H1 (cell line): ENCODE measurements around the gene TXN2. TPM values are rescaled to one million over a fixed set of nuclear protein-coding genes. Genes with fewer than 3 reads are reported as not detected.

ENCODE experiments used
- CTCF ChIA-PET: fragments of 300-600 bp; sonication (Branson Sonifier 250); formaldehyde crosslinking; loops from one replicate; lab custom pipeline; 2021; ENCODE audit not compliant: partially characterized antibody; lab: Charles Lee
- POLR2A ChIA-PET: fragments of 300-600 bp; sonication (Branson Sonifier 250); formaldehyde crosslinking; loops from one replicate; lab custom pipeline; 2021; ENCODE audit warnings: inconsistent platforms; ENCODE audit not compliant: partially characterized antibody; lab: Charles Lee
- DNase-seq, 2 experiments: peaks; one replicate each; pipeline versions ENCODE4 v3.0.0 to v3.0.0-alpha.2; 2010 to 2022; ENCODE audit warnings: low spot score in 2 of 2, low read depth in 1 of 2, mixed read lengths in 1 of 2
- FAIRE-seq: peaks from 2 replicates; lab custom pipeline; 2011; peaks lifted over from hg19 to GRCh38; lab: Jason Lieb, UNC
- H2AFZ ChIP-seq: 2 replicates; pipeline ENCODE4 v1.8.1; 2012; ENCODE audit warnings: low read length, inconsistent platforms
- H2AK5ac ChIP-seq: 2 replicates; pipeline ENCODE4 v1.6.1; 2013; ENCODE audit warnings: low read depth, low read length
- H2BK120ac ChIP-seq: replicated peaks from 2 replicates; pipeline ENCODE3; 2013; ENCODE audit warnings: low read depth, low read length, inconsistent platforms
- H2BK12ac ChIP-seq: 2 replicates; pipeline ENCODE4 v1.6.1; 2013; ENCODE audit warnings: low read depth, low read length
- H2BK15ac ChIP-seq: 2 replicates; pipeline ENCODE4 v1.6.1; 2013; ENCODE audit warnings: low read length
- H2BK20ac ChIP-seq: 2 replicates; pipeline ENCODE4 v1.6.1; 2013; ENCODE audit warnings: low read length
- H2BK5ac ChIP-seq: 2 replicates; pipeline ENCODE4 v1.6.1; 2013; ENCODE audit warnings: low read depth, low read length
- H3K14ac ChIP-seq: 2 replicates; pipeline ENCODE4 v1.6.1; 2013; ENCODE audit warnings: inconsistent platforms; ENCODE audit not compliant: insufficient read length
- H3K18ac ChIP-seq: 2 replicates; pipeline ENCODE4 v1.6.1; 2013; ENCODE audit warnings: low read length; ENCODE audit errors: extremely low read depth
- H3K23ac ChIP-seq: 2 replicates; pipeline ENCODE4 v1.6.1; 2013; ENCODE audit warnings: inconsistent platforms; ENCODE audit not compliant: insufficient read length
- H3K23me2 ChIP-seq: 2 replicates; pipeline ENCODE4 v1.6.1; 2013; ENCODE audit warnings: low read depth, low read length
- H3K27ac ChIP-seq: 2 replicates; pipeline ENCODE4 v1.6.1; 2011; ENCODE audit warnings: low read depth, low read length, inconsistent platforms
- H3K27me3 ChIP-seq, 4 experiments: replicated peaks in 1 of 4; 1 replicate in 1 of 4; 2 replicates in 3 of 4; pipeline versions ENCODE4 v1.6.1 to v1.8.1; 2011 to 2013; ENCODE audit warnings: low read length in 3 of 4, mild to moderate bottlenecking in 3 of 4, inconsistent platforms in 2 of 4, mixed read lengths in 2 of 4, moderate library complexity in 1 of 4; ENCODE audit not compliant: control insufficient read depth in 3 of 4, insufficient read depth in 3 of 4; ENCODE audit errors: extremely low read depth in 1 of 4
- H3K36me3 ChIP-seq, 4 experiments: 2 replicates each; pipeline versions ENCODE4 v1.6.1 to v1.8.1; 2011 to 2013; ENCODE audit warnings: mild to moderate bottlenecking in 4 of 4, low read length in 3 of 4, moderate library complexity in 2 of 4, control low read depth in 1 of 4, inconsistent platforms in 1 of 4; ENCODE audit not compliant: insufficient read depth in 4 of 4, control insufficient read depth in 2 of 4
- H3K4ac ChIP-seq: replicated peaks from 2 replicates; pipeline ENCODE3; 2013; ENCODE audit warnings: low read length, low read depth, mixed read lengths, inconsistent platforms; ENCODE audit not compliant: insufficient read length
- H3K4me1 ChIP-seq, 4 experiments: replicated peaks in 1 of 4; 1 replicate in 1 of 4; 2 replicates in 3 of 4; pipeline versions ENCODE4 v1.6.1 to v1.8.1; 2011 to 2013; ENCODE audit warnings: low read length in 3 of 4, inconsistent platforms in 2 of 4, mixed read lengths in 1 of 4; ENCODE audit not compliant: insufficient read depth in 4 of 4, control insufficient read depth in 3 of 4
- H3K4me2 ChIP-seq, 2 experiments: 2 replicates each; pipeline versions ENCODE4 v1.6.1 to v1.8.1; 2011 to 2013; ENCODE audit warnings: low read depth in 2 of 2, low read length in 2 of 2, control low read depth in 1 of 2, inconsistent platforms in 1 of 2, mild to moderate bottlenecking in 1 of 2; ENCODE audit not compliant: insufficient read depth in 1 of 2
- H3K4me3 ChIP-seq, 4 experiments: fragments of 200-600, 300-600 bp in 1 of 4; sonication (generic), shearing (Covaris generic), sonication (Bioruptor Twin) in 1 of 4; 2 replicates each; pipeline versions ENCODE4 v1.5.1 to v1.8.1; 2011 to 2016; ENCODE audit warnings: low read length in 4 of 4, low read depth in 3 of 4, control low read depth in 2 of 4, inconsistent platforms in 2 of 4, mild to moderate bottlenecking in 2 of 4, mixed read lengths in 1 of 4, moderate library complexity in 1 of 4; ENCODE audit not compliant: insufficient read depth in 2 of 4; ENCODE audit errors: extremely low read depth in 1 of 4
- H3K56ac ChIP-seq: replicated peaks from 2 replicates; pipeline ENCODE3; 2013; ENCODE audit warnings: low read depth, mild to moderate bottlenecking, mixed read lengths, low read length, inconsistent platforms; ENCODE audit not compliant: insufficient read length
- H3K79me1 ChIP-seq: 2 replicates; pipeline ENCODE4 v1.6.1; 2013; ENCODE audit warnings: low read depth, low read length, control low read depth
- H3K79me2 ChIP-seq, 2 experiments: 2 replicates each; pipeline versions ENCODE4 v1.6.1 to v1.8.1; 2012 to 2013; ENCODE audit warnings: low read length in 2 of 2, mild to moderate bottlenecking in 2 of 2, inconsistent platforms in 1 of 2; ENCODE audit not compliant: insufficient read depth in 2 of 2, control insufficient read depth in 1 of 2
- H3K9ac ChIP-seq, 4 experiments: replicated peaks in 1 of 4; 1 replicate in 1 of 4; 2 replicates in 3 of 4; pipeline versions ENCODE4 v1.6.1 to v1.8.1; 2011 to 2013; ENCODE audit warnings: low read depth in 3 of 4, low read length in 3 of 4, control low read depth in 2 of 4, mild to moderate bottlenecking in 2 of 4, moderate library complexity in 2 of 4, inconsistent platforms in 1 of 4; ENCODE audit errors: extremely low read depth in 1 of 4
- H3K9me3 ChIP-seq, 2 experiments: 2 replicates each; pipeline versions ENCODE4 v1.6.1 to v1.8.1; 2012 to 2013; ENCODE audit warnings: mild to moderate bottlenecking in 2 of 2, moderate library complexity in 2 of 2, control low read depth in 1 of 2, inconsistent platforms in 1 of 2, low read depth in 1 of 2, low read length in 1 of 2, mixed read lengths in 1 of 2; ENCODE audit not compliant: insufficient read depth in 2 of 2
- H4K20me1 ChIP-seq, 2 experiments: replicated peaks in 1 of 2; 2 replicates each; pipeline versions ENCODE3 to v1.8.1; 2011 to 2013; ENCODE audit warnings: inconsistent platforms in 2 of 2, low read length in 2 of 2, mild to moderate bottlenecking in 1 of 2; ENCODE audit not compliant: insufficient read depth in 2 of 2, control insufficient read depth in 1 of 2
- H4K5ac ChIP-seq: 2 replicates; pipeline ENCODE4 v1.6.1; 2013; ENCODE audit warnings: low read length, low read depth, mixed read lengths, inconsistent platforms; ENCODE audit not compliant: insufficient read length
- H4K8ac ChIP-seq: 2 replicates; pipeline ENCODE4 v1.8.0; 2013; ENCODE audit warnings: mild to moderate bottlenecking, moderate library complexity, low read length, inconsistent platforms; ENCODE audit not compliant: insufficient read depth; ENCODE audit errors: extremely low read depth
- H4K91ac ChIP-seq: replicated peaks from 2 replicates; pipeline ENCODE3; 2013; ENCODE audit warnings: low read length, mixed read lengths, inconsistent platforms; ENCODE audit not compliant: insufficient read length
- CBX5 ChIP-seq: fragments of 300-800, 300-1000 bp; sonication (generic); IDR thresholded peaks from 2 replicates; pipeline ENCODE4 v1.7.1; 2016; ENCODE audit warnings: antibody characterized with exemption, low read length, low read depth
- EZH2 ChIP-seq: fragments of 200-600 bp; sonication (generic); IDR thresholded peaks from 2 replicates; pipeline ENCODE4 v1.7.1; 2012; ENCODE audit warnings: low read depth, mild to moderate bottlenecking, moderate library complexity, low read length, inconsistent platforms; ENCODE audit not compliant: severe bottlenecking
- KDM1A ChIP-seq: fragments of 200-600, 300-600 bp; sonication (generic); IDR thresholded peaks from 2 replicates; pipeline ENCODE4 v1.7.1; 2016; ENCODE audit warnings: mild to moderate bottlenecking, low read length, borderline replicate concordance
- KDM4A ChIP-seq: IDR thresholded peaks from one replicate; pipeline ENCODE4 v1.7.1; 2012; ENCODE audit warnings: low read depth, mild to moderate bottlenecking, moderate library complexity, low read length, inconsistent platforms; ENCODE audit not compliant: severe bottlenecking
- KDM5A ChIP-seq: fragments of 200-600 bp; IDR thresholded peaks from 2 replicates; pipeline ENCODE4 v1.7.1; 2012; ENCODE audit warnings: mild to moderate bottlenecking, low read length, inconsistent platforms, mixed read lengths
- RFX5 ChIP-seq: IDR thresholded peaks from 2 replicates; pipeline ENCODE4 v1.6.1; 2011; ENCODE audit warnings: low read depth, low read length, improper control_type of control experiment, borderline replicate concordance
- RXRA ChIP-seq: IDR thresholded peaks from 2 replicates; pipeline ENCODE4 v1.6.1; 2011; ENCODE audit warnings: low read depth, mild to moderate bottlenecking, low read length, moderate library complexity; ENCODE audit not compliant: insufficient read depth
- SRF ChIP-seq: IDR thresholded peaks from 2 replicates; pipeline ENCODE4 v1.6.1; 2011; ENCODE audit warnings: mild to moderate bottlenecking, low read depth, low read length, moderate library complexity
- TAF7 ChIP-seq: optimal IDR thresholded peaks from 2 replicates; pipeline ENCODE3; 2011; ENCODE audit warnings: low read depth, mild to moderate bottlenecking, inconsistent platforms, low read length, moderate library complexity, borderline replicate concordance
- ZNF274 ChIP-seq: IDR thresholded peaks from 2 replicates; pipeline ENCODE4 v1.7.0; 2012; ENCODE audit warnings: low read length, borderline replicate concordance; ENCODE audit errors: extremely low read depth
- whole genome bisulfite sequencing, 2 experiments: shearing (Covaris generic) in 1 of 2; methylation state at CpG; one replicate each; pipeline versions ENCODE4 v1.1.6 to v1.1.7; 2013 to 2015; ENCODE audit warnings: low lambda C conversion rate in 2 of 2, mixed read lengths in 2 of 2, inconsistent platforms in 1 of 2, low coverage in 1 of 2, missing lambda C conversion rate in 1 of 2; ENCODE audit not compliant: insufficient replicate concordance in 2 of 2, insufficient coverage in 1 of 2, insufficient read length in 1 of 2; ENCODE audit errors: extremely low coverage in 1 of 2, missing lambda C conversion rate in 1 of 2; 5-methylcytosine and 5-hydroxymethylcytosine counted together
- polyA plus RNA-seq, 7 experiments: library from polyadenylated mRNA; depleted of rRNA in 3 of 7; stranded (reverse) in 5 of 7; unstranded in 2 of 7; fragments of >200 nt in 5 of 7; fragments of 200-250 nt in 2 of 7; gene quantifications; 1 replicate in 5 of 7; 2 replicates in 1 of 7; 4 replicates in 1 of 7; pipeline versions ENCODE4 v1.2.1 to v1.2.3, GENCODE V29; 2011 to 2013; ENCODE audit warnings: missing spikeins in 2 of 7, mixed read lengths in 2 of 7
- total RNA-seq: library from RNA; stranded (reverse); fragmentation: NEBNext Ultra II Directional; extraction: Animal tissue kit (Norgen Biotek cat#: 25700); gene quantifications from 2 replicates; pipeline ENCODE4 v1.2.1, GENCODE V29; 2021

The TXN2 gene
- total and polyA plus RNA-seq, 2 of the 8 experiments (the other 6 are each of a cell fraction or from before 2014, with no cell fraction given), result 47.5 to 116 TPM

DNA sequence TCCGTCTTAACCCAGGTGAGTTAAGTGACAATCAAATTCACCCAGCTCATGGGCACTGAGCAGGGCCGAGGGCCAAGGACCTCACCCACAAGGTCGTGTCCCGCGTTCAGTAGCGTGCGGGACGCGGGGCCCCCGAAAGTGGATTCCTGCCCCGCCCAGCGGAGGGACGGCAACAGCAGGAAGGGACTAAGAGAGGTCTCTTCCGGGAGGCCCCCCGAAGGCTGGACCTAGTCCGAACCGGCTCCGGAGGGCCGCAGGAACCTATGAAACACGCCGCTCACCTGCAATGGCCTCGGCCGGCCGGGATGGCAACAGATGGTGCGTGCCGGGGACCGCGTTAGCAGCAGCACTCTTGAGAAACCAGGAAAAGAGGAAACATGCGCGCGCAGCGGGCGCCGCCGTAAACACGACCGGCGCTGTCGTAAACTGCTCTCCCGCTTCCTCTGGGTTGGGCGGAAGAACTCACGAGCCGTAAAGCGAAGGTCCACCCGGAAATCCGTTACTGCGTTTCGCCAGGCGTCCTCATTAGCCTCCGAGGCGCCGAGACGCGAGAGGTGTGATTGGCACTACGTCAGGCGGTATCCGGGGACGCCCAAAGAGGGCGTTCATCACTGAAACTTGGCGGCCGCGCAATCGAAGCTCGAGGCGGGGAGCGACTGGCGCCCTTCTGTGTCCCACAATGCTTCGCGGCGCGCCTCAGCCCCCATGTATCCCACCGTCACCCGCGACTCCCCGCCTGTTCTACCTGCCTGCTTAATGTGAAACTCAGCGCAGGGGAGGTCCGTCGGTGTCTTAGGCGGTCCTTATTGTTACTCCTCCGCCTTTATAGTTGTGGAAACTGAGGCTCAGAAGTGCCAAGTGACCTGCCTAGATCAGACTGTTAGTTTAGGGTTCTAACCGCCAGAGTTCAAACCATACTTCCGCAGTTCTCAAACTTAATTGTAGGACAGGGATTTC, 47.6 kb upstream of the TXN2 start, which contains the start of gene EIF3D:
EIF3D (minus strand) TSS at position 372 of the 957 bp plus-strand sequence. CDS start 3,045 bp downstream, outside the sequence.
- Histone ChIP-seq H2AK5ac (no peak within 1 kb of the TSS), H3K4ac (no peak within 1 kb of the TSS), H3K23me2 (peaks cover 8% of the 10 kb centered on the region; the same call in 1 of the 2 replicates), H4K8ac (peak within 1 kb of the TSS; percentile 96; the same call in 1 of the 2 replicates), H3K4me2 (peak within 1 kb of the TSS; percentile 71 to 76), H3K9me3 (no peaks in the 10 kb centered on the region), H2AFZ (no peak within 1 kb of the TSS), H3K27ac (peak within 1 kb of the TSS; percentile 80), H4K20me1 (no peaks in the 10 kb centered on the region), H4K5ac (peak within 1 kb of the TSS; percentile 65), H3K9ac (peak within 1 kb of the TSS; percentile 84 to 94 (median 91)), H4K91ac (peak within 1 kb of the TSS; percentile 40), H2BK5ac (peak within 1 kb of the TSS; percentile 41), H2BK15ac (no peak within 1 kb of the TSS), H3K23ac (no peak within 1 kb of the TSS), H3K79me2 (peaks cover 11 to 27% of the 10 kb centered on the region in 2 experiments), H2BK20ac (no peak within 1 kb of the TSS), H3K4me1 (no peaks in the 10 kb centered on the region; a peak in 1 of 7 replicates), H3K18ac (peak within 1 kb of the TSS; percentile 95), H2BK120ac (no peak within 1 kb of the TSS), H3K27me3 (no peaks in the 10 kb centered on the region), H3K36me3 (peaks cover 8 to 30% (median 22%) of the 10 kb centered on the region in 4 experiments), H3K14ac (no peak within 1 kb of the TSS), H3K4me3 (peak within 1 kb of the TSS; percentile 91 to 98 (median 94)), H3K56ac (peak within 1 kb of the TSS; percentile 33), H2BK12ac (peak within 1 kb of the TSS; percentile 55; the same call in 1 of the 2 replicates), H3K79me1 (peaks cover 2% of the 10 kb centered on the region; the same call in 1 of the 2 replicates)
- DNase-seq (peak; percentile 98 to 99), FAIRE-seq (peak; percentile 76)
- 2% methylated on average over 82 of the region's 82 CpGs; no CpG with 5 or more reads in 1 of the 2 experiments for WGBS, 2 experiments
- ChIA-PET CTCF (interaction anchor here (0.9 to 1.2 kb wide), 5 partner anchors 20 to 327 kb away, joined by 3 to 4 read pairs (median 3); no protein-coding TSS in a partner anchor), POLR2A (interaction anchor here (0.5 to 3.9 kb wide), 21 partner anchors 8 to 1001 kb away, joined by 3 to 33 read pairs (median 4); partner anchors contain the start of genes FOXRED2 and IFT27)
- TF ChIP-seq KDM4A, result peak; percentile 9
- TF ChIP-seq RXRA, result no peak
- no peak for TF ChIP-seq ZNF274
- TF ChIP-seq KDM1A, result no peak
- no peak for TF ChIP-seq RFX5
- TF ChIP-seq KDM5A, result no peak
- no peak for TF ChIP-seq CBX5
- TF ChIP-seq SRF, result no peak
- peak; percentile 82 for TF ChIP-seq TAF7
- no peak for TF ChIP-seq EZH2
